Coronary artery (tissue), 2 donors: ENCODE measurements around the gene PCYT2.

Source experiments
- DNase-seq: peaks from one replicate; pipeline ENCODE4 v3.0.0-alpha.2; 2017; ENCODE audit warnings: low spot score
- H3K27ac ChIP-seq, 2 donors: fragments of 200-600 bp; sonication (generic); one replicate each; pipeline ENCODE4 v1.5.1; 2016 to 2019
- H3K4me3 ChIP-seq: fragments of 200-600 bp; sonication (generic); 2 replicates; pipeline ENCODE4 v1.5.1; 2016; ENCODE audit warnings: mild to moderate bottlenecking, moderate library complexity
- TF ChIP-seq, protein P1 (sequence below): fragments of 200-600 bp; sonication (generic); IDR thresholded peaks from one replicate; pipeline ENCODE4 v1.5.1; 2019; ENCODE audit warnings: antibody characterized with exemption

Gene PCYT2

DNA sequence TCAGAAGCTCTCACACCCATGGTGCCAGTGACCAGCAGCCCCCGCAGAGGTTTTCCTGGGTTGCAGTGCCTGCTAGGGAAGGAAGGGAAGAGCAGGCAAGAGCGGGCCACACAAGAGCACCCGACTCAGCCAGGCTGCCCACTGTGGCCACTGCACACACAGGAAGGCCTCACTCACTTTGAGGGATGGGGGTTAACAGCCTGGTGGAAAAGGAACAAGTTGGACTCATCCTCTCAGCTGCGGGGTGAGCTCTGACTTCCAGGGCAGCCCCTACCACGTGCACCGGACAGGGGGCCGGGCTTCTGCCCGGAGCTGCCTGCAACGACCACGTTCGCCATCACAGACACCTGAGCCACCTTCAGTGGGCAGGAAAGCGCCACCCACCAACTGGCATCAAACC, 59.0 kb downstream of the PCYT2 start:
- TF ChIP-seq, protein P1, sequence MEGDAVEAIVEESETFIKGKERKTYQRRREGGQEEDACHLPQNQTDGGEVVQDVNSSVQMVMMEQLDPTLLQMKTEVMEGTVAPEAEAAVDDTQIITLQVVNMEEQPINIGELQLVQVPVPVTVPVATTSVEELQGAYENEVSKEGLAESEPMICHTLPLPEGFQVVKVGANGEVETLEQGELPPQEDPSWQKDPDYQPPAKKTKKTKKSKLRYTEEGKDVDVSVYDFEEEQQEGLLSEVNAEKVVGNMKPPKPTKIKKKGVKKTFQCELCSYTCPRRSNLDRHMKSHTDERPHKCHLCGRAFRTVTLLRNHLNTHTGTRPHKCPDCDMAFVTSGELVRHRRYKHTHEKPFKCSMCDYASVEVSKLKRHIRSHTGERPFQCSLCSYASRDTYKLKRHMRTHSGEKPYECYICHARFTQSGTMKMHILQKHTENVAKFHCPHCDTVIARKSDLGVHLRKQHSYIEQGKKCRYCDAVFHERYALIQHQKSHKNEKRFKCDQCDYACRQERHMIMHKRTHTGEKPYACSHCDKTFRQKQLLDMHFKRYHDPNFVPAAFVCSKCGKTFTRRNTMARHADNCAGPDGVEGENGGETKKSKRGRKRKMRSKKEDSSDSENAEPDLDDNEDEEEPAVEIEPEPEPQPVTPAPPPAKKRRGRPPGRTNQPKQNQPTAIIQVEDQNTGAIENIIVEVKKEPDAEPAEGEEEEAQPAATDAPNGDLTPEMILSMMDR, result no peak
- Histone ChIP-seq H3K4me3 (no peak overlapping the region), H3K27ac (no peak overlapping the region)

DNA sequence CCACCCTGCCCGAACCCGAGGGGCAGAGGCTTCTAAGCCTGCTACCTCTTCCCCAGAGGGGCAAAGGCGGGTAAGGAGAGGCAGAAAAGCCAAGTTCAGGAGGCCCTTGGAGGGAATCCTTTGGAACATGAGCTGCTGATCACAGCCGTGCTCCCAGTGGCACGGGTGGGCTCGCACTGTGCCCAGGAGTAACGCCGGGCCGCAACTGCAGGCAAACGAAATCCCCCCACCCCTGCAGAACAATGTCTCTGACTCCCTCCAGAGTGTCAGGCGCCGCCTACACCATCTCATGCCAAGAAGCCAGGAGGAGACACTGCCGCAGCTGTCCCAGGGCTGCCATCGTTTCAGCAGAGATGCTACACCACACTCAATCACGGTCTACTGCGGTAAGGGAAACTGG, 59.8 kb downstream of the PCYT2 start:
- DNase-seq, result no peak
- Histone ChIP-seq H3K27ac (no peak overlapping the region), H3K4me3 (no peak overlapping the region)
- TF ChIP-seq, protein P1, result no peak

More for the DNA sequence above, 59.0 kb downstream of the PCYT2 start:
- DNase-seq, result no peak
